Islet precursor cell (in vitro differentiated cells): ENCODE data around the gene FNIP1.
"Not testable (repeated sequence)": the region's sequence is repeated elsewhere in the genome, so short reads cannot be mapped to it uniquely, and the experiment has no call there.

ENCODE experiments used
- DNase-seq: peaks from one replicate; pipeline ENCODE4 v3.0.0-alpha.2; 2018

The FNIP1 gene

GRCh38 chr5:131786900-131787692, 9.7 kb downstream of the FNIP1 start:
- no peak for DNase-seq

GRCh38 chr5:131786036-131786435, 10.8 kb downstream of the FNIP1 start:
- no peak for DNase-seq

- no peak for DNase-seq
Observed at GRCh38 chr5:131783874-131784273, 12.9 kb downstream of the FNIP1 start.

- no peak for DNase-seq
Observed at GRCh38 chr5:131783357-131783756, 13.5 kb downstream of the FNIP1 start.

GRCh38 chr5:131782717-131783116, 14.1 kb downstream of the FNIP1 start:
- DNase-seq = no peak

- not testable (repeated sequence) for DNase-seq
Observed at GRCh38 chr5:131778141-131778540, 18.7 kb downstream of the FNIP1 start.

GRCh38 chr5:131776450-131776849, 20.4 kb downstream of the FNIP1 start:
- DNase-seq = no peak

- DNase-seq = no peak
Observed at GRCh38 chr5:131774652-131775367, 22.0 kb downstream of the FNIP1 start.

GRCh38 chr5:131773805-131774204, 23.0 kb downstream of the FNIP1 start:
- no peak for DNase-seq

- no peak for DNase-seq
Observed at GRCh38 chr5:131771692-131772091, 25.1 kb downstream of the FNIP1 start.

GRCh38 chr5:131769961-131770360, 26.9 kb downstream of the FNIP1 start:
- DNase-seq = peak; percentile 54

GRCh38 chr5:131769336-131769735, 27.5 kb downstream of the FNIP1 start:
- no peak for DNase-seq

- DNase-seq = no peak
Observed at GRCh38 chr5:131767891-131768290, 28.9 kb downstream of the FNIP1 start.

- no peak for DNase-seq
Observed at GRCh38 chr5:131766689-131767088, 30.1 kb downstream of the FNIP1 start.

- no peak for DNase-seq
Observed at GRCh38 chr5:131765261-131765660, 31.6 kb downstream of the FNIP1 start.

- DNase-seq = no peak
Observed at GRCh38 chr5:131763968-131764367, 32.8 kb downstream of the FNIP1 start.

GRCh38 chr5:131760793-131761192, 36.0 kb downstream of the FNIP1 start:
- no peak for DNase-seq

- DNase-seq = no peak
Observed at GRCh38 chr5:131759704-131760103, 37.1 kb downstream of the FNIP1 start.

GRCh38 chr5:131758520-131758900, 38.3 kb downstream of the FNIP1 start:
- no peak for DNase-seq

- no peak for DNase-seq
Observed at GRCh38 chr5:131757830-131758519, 38.8 kb downstream of the FNIP1 start.

- no peak for DNase-seq
Observed at GRCh38 chr5:131756942-131757341, 39.9 kb downstream of the FNIP1 start.

GRCh38 chr5:131754363-131754762, 42.5 kb downstream of the FNIP1 start:
- no peak for DNase-seq

GRCh38 chr5:131751506-131751905, 45.3 kb downstream of the FNIP1 start:
- no peak for DNase-seq
